Ishikawa (cell line): Measurements from ENCODE around the gene ATP5MC2.

Experiments used
- CEBPB ChIP-seq: IDR thresholded peaks from 2 replicates; pipeline ENCODE4 v1.6.1; 2012
- CREB1 ChIP-seq: IDR thresholded peaks from 2 replicates; pipeline ENCODE4 v1.6.1; 2012; ENCODE audit warnings: low read depth
- EGR1 ChIP-seq: IDR thresholded peaks from 2 replicates; pipeline ENCODE4 v1.6.1; 2012
- EP300 ChIP-seq: IDR thresholded peaks from 2 replicates; pipeline ENCODE4 v1.6.1; 2012; ENCODE audit warnings: borderline replicate concordance
- RAD21 ChIP-seq: IDR thresholded peaks from 2 replicates; pipeline ENCODE4 v1.6.1; 2012; ENCODE audit warnings: low read depth
- REST ChIP-seq: IDR thresholded peaks from 2 replicates; pipeline ENCODE4 v1.6.1; 2012; ENCODE audit warnings: low read depth, mild to moderate bottlenecking
- TAF1 ChIP-seq: IDR thresholded peaks from 2 replicates; pipeline ENCODE4 v1.6.1; 2012; ENCODE audit warnings: low read depth, mild to moderate bottlenecking
- TEAD4 ChIP-seq: IDR thresholded peaks from 2 replicates; pipeline ENCODE4 v1.6.1; 2012
- USF1 ChIP-seq: IDR thresholded peaks from 2 replicates; pipeline ENCODE4 v1.6.1; 2012

- TF ChIP-seq USF1 (no peak), EP300 (no peak), REST (no peak), TEAD4 (no peak), CREB1 (no peak), RAD21 (no peak), EGR1 (no peak), TAF1 (no peak), CEBPB (no peak)
Measured at GRCh38 chr12:53709671-53710070, 33.8 kb upstream of the ATP5MC2 start.
